Measurements from ENCODE around the gene TRABD2B.

- TF ChIP-seq CTCF (IDR thresholded peaks at IDR 0.05), result no peak
- TF ChIP-seq POLR2A (IDR thresholded peaks at IDR 0.05), result no peak
Measured at GRCh38 chr1:48007047-48007446, 9.9 kb upstream of the TRABD2B start.

Data from breast epithelium (tissue), 3 donors.